ENCODE measurements around the gene DNAJB14.
A peak's percentile ranks its signal among the peaks of the same experiment; 100 is the strongest.

Gene DNAJB14
- long read RNA-seq, full-length matches to known transcripts: 160 of 190 reads
- long read RNA-seq, partial matches to known transcripts: 15 of 190 reads
- long read RNA-seq, other reads (novel, unspliced or antisense): 15 of 190 reads

- peak; percentile 54 to 81 for DNase-seq (ENCODE audit: low read depth in 1 of 2, low spot score in 1 of 2)
- peak within 1 kb of the TSS; percentile 90 for H3K4me3 ChIP-seq (replicated peaks; ENCODE audit: insufficient read depth, low read length)
- H3K27ac ChIP-seq (replicated peaks): peak within 1 kb of the TSS; percentile 76
- TF ChIP-seq, protein P1, sequence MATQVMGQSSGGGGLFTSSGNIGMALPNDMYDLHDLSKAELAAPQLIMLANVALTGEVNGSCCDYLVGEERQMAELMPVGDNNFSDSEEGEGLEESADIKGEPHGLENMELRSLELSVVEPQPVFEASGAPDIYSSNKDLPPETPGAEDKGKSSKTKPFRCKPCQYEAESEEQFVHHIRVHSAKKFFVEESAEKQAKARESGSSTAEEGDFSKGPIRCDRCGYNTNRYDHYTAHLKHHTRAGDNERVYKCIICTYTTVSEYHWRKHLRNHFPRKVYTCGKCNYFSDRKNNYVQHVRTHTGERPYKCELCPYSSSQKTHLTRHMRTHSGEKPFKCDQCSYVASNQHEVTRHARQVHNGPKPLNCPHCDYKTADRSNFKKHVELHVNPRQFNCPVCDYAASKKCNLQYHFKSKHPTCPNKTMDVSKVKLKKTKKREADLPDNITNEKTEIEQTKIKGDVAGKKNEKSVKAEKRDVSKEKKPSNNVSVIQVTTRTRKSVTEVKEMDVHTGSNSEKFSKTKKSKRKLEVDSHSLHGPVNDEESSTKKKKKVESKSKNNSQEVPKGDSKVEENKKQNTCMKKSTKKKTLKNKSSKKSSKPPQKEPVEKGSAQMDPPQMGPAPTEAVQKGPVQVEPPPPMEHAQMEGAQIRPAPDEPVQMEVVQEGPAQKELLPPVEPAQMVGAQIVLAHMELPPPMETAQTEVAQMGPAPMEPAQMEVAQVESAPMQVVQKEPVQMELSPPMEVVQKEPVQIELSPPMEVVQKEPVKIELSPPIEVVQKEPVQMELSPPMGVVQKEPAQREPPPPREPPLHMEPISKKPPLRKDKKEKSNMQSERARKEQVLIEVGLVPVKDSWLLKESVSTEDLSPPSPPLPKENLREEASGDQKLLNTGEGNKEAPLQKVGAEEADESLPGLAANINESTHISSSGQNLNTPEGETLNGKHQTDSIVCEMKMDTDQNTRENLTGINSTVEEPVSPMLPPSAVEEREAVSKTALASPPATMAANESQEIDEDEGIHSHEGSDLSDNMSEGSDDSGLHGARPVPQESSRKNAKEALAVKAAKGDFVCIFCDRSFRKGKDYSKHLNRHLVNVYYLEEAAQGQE (IDR thresholded peaks at IDR 0.05; ENCODE audit: insufficient replicate concordance, low read depth): peak; percentile 2
- peak; percentile 90 for TF ChIP-seq POLR2AphosphoS5 (IDR thresholded peaks at IDR 0.05; ENCODE audit: low read depth)
- TF ChIP-seq GABPA (IDR thresholded peaks at IDR 0.05; ENCODE audit: low read depth): peak; percentile 79
- TF ChIP-seq, protein P2, sequence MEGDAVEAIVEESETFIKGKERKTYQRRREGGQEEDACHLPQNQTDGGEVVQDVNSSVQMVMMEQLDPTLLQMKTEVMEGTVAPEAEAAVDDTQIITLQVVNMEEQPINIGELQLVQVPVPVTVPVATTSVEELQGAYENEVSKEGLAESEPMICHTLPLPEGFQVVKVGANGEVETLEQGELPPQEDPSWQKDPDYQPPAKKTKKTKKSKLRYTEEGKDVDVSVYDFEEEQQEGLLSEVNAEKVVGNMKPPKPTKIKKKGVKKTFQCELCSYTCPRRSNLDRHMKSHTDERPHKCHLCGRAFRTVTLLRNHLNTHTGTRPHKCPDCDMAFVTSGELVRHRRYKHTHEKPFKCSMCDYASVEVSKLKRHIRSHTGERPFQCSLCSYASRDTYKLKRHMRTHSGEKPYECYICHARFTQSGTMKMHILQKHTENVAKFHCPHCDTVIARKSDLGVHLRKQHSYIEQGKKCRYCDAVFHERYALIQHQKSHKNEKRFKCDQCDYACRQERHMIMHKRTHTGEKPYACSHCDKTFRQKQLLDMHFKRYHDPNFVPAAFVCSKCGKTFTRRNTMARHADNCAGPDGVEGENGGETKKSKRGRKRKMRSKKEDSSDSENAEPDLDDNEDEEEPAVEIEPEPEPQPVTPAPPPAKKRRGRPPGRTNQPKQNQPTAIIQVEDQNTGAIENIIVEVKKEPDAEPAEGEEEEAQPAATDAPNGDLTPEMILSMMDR (IDR thresholded peaks at IDR 0.05; ENCODE audit: insufficient read depth, low read length): no peak
- H3K27me3 ChIP-seq (ENCODE audit: insufficient read depth, poor library complexity, severe bottlenecking): no peaks in the 10 kb centered on the region
These were observed at the start of gene DNAJB14 for GRCh38 chr4:99946356-99947189. Gene DNAJB14 (minus strand): TSS chr4:99946618. CDS start chr4:99946571, 47 bp downstream.

DNA sequence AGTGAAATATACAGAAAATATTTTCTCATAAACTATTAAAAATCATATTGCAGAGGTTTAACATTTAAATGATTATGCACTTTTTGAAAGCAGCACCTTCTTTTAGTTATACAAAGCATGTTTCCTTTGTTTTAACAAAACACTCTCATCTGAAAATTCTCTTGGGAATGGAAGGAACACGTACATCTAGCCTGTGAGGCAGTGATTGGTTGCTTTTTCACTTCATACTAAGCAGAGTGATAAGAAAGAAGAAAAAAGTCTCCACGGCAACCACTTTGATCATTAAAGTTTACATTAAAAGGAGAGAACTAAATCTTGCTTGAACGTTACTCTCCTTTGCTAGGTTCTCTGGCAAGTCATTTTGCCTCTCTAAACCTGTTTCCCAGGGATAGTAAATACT, 45.3 kb upstream of the DNAJB14 start:
- Histone ChIP-seq H3K27me3 (ENCODE audit: insufficient read depth, poor library complexity, severe bottlenecking) (no peaks in the 10 kb centered on the region), H3K4me3 (replicated peaks; ENCODE audit: insufficient read depth, low read length) (no peak overlapping the region), H3K27ac (replicated peaks) (no peak overlapping the region)
- TF ChIP-seq POLR2AphosphoS5 (IDR thresholded peaks at IDR 0.05; ENCODE audit: low read depth) (no peak), SPI1 (IDR thresholded peaks at IDR 0.05; ENCODE audit: borderline replicate concordance, low read depth) (no peak), GABPA (IDR thresholded peaks at IDR 0.05; ENCODE audit: low read depth) (no peak)
- TF ChIP-seq, protein P2 (IDR thresholded peaks at IDR 0.05; ENCODE audit: insufficient read depth, low read length): no peak
- TF ChIP-seq, protein P1 (IDR thresholded peaks at IDR 0.05; ENCODE audit: insufficient replicate concordance, low read depth): no peak
- no peak for DNase-seq (ENCODE audit: low read depth in 1 of 2, low spot score in 1 of 2)

- no peaks in the 10 kb centered on the region for H3K27me3 ChIP-seq (ENCODE audit: insufficient read depth, poor library complexity, severe bottlenecking)
- TF ChIP-seq SPI1 (IDR thresholded peaks at IDR 0.05; ENCODE audit: borderline replicate concordance, low read depth) (no peak), POLR2AphosphoS5 (IDR thresholded peaks at IDR 0.05; ENCODE audit: low read depth) (no peak)
- no peak overlapping the region for H3K27ac ChIP-seq (replicated peaks)
- no peak overlapping the region for H3K4me3 ChIP-seq (replicated peaks; ENCODE audit: insufficient read depth, low read length)
- DNase-seq (ENCODE audit: low read depth in 1 of 2, low spot score in 1 of 2): no peak
These were observed 41.3 kb upstream of the DNAJB14 start for GRCh38 chr4:99987681-99988080.

- no peaks in the 10 kb centered on the region for H3K27me3 ChIP-seq (ENCODE audit: insufficient read depth, poor library complexity, severe bottlenecking)
- no peak overlapping the region for H3K4me3 ChIP-seq (replicated peaks; ENCODE audit: insufficient read depth, low read length)
- DNase-seq (ENCODE audit: low read depth in 1 of 2, low spot score in 1 of 2): no peak
- H3K27ac ChIP-seq (replicated peaks): no peak overlapping the region
- TF ChIP-seq, protein P1 (IDR thresholded peaks at IDR 0.05; ENCODE audit: insufficient replicate concordance, low read depth): no peak
- TF ChIP-seq GABPA (IDR thresholded peaks at IDR 0.05; ENCODE audit: low read depth): no peak
- no peak for TF ChIP-seq POLR2AphosphoS5 (IDR thresholded peaks at IDR 0.05; ENCODE audit: low read depth)
- no peak for TF ChIP-seq SPI1 (IDR thresholded peaks at IDR 0.05; ENCODE audit: borderline replicate concordance, low read depth)
- TF ChIP-seq, protein P2 (IDR thresholded peaks at IDR 0.05; ENCODE audit: insufficient read depth, low read length): no peak
These were observed 40.4 kb upstream of the DNAJB14 start for GRCh38 chr4:99986792-99987191.
